H1 (cell line): ENCODE measurements around the gene MOB3B. TPM values are rescaled to one million over a fixed set of nuclear protein-coding genes. Genes with fewer than 3 reads are reported as not detected.

ENCODE experiments used
- CTCF ChIA-PET: fragments of 300-600 bp; sonication (Branson Sonifier 250); formaldehyde crosslinking; loops from one replicate; lab custom pipeline; 2021; ENCODE audit not compliant: partially characterized antibody; lab: Charles Lee
- POLR2A ChIA-PET: fragments of 300-600 bp; sonication (Branson Sonifier 250); formaldehyde crosslinking; loops from one replicate; lab custom pipeline; 2021; ENCODE audit warnings: inconsistent platforms; ENCODE audit not compliant: partially characterized antibody; lab: Charles Lee
- DNase-seq, 2 experiments: peaks; one replicate each; pipeline versions ENCODE4 v3.0.0 to v3.0.0-alpha.2; 2010 to 2022; ENCODE audit warnings: low spot score in 2 of 2, low read depth in 1 of 2, mixed read lengths in 1 of 2
- FAIRE-seq: peaks from 2 replicates; lab custom pipeline; 2011; peaks lifted over from hg19 to GRCh38; lab: Jason Lieb, UNC
- H2AFZ ChIP-seq: 2 replicates; pipeline ENCODE4 v1.8.1; 2012; ENCODE audit warnings: low read length, inconsistent platforms
- H2AK5ac ChIP-seq: 2 replicates; pipeline ENCODE4 v1.6.1; 2013; ENCODE audit warnings: low read depth, low read length
- H2BK120ac ChIP-seq: replicated peaks from 2 replicates; pipeline ENCODE3; 2013; ENCODE audit warnings: low read depth, low read length, inconsistent platforms
- H2BK12ac ChIP-seq: 2 replicates; pipeline ENCODE4 v1.6.1; 2013; ENCODE audit warnings: low read depth, low read length
- H2BK15ac ChIP-seq: 2 replicates; pipeline ENCODE4 v1.6.1; 2013; ENCODE audit warnings: low read length
- H2BK20ac ChIP-seq: 2 replicates; pipeline ENCODE4 v1.6.1; 2013; ENCODE audit warnings: low read length
- H2BK5ac ChIP-seq: 2 replicates; pipeline ENCODE4 v1.6.1; 2013; ENCODE audit warnings: low read depth, low read length
- H3K14ac ChIP-seq: 2 replicates; pipeline ENCODE4 v1.6.1; 2013; ENCODE audit warnings: inconsistent platforms; ENCODE audit not compliant: insufficient read length
- H3K18ac ChIP-seq: 2 replicates; pipeline ENCODE4 v1.6.1; 2013; ENCODE audit warnings: low read length; ENCODE audit errors: extremely low read depth
- H3K23ac ChIP-seq: 2 replicates; pipeline ENCODE4 v1.6.1; 2013; ENCODE audit warnings: inconsistent platforms; ENCODE audit not compliant: insufficient read length
- H3K23me2 ChIP-seq: 2 replicates; pipeline ENCODE4 v1.6.1; 2013; ENCODE audit warnings: low read depth, low read length
- H3K27ac ChIP-seq: 2 replicates; pipeline ENCODE4 v1.6.1; 2011; ENCODE audit warnings: low read depth, low read length, inconsistent platforms
- H3K27me3 ChIP-seq, 4 experiments: replicated peaks in 1 of 4; 1 replicate in 1 of 4; 2 replicates in 3 of 4; pipeline versions ENCODE4 v1.6.1 to v1.8.1; 2011 to 2013; ENCODE audit warnings: low read length in 3 of 4, mild to moderate bottlenecking in 3 of 4, inconsistent platforms in 2 of 4, mixed read lengths in 2 of 4, moderate library complexity in 1 of 4; ENCODE audit not compliant: control insufficient read depth in 3 of 4, insufficient read depth in 3 of 4; ENCODE audit errors: extremely low read depth in 1 of 4
- H3K36me3 ChIP-seq, 4 experiments: 2 replicates each; pipeline versions ENCODE4 v1.6.1 to v1.8.1; 2011 to 2013; ENCODE audit warnings: mild to moderate bottlenecking in 4 of 4, low read length in 3 of 4, moderate library complexity in 2 of 4, control low read depth in 1 of 4, inconsistent platforms in 1 of 4; ENCODE audit not compliant: insufficient read depth in 4 of 4, control insufficient read depth in 2 of 4
- H3K4ac ChIP-seq: replicated peaks from 2 replicates; pipeline ENCODE3; 2013; ENCODE audit warnings: low read length, low read depth, mixed read lengths, inconsistent platforms; ENCODE audit not compliant: insufficient read length
- H3K4me1 ChIP-seq, 4 experiments: replicated peaks in 1 of 4; 1 replicate in 1 of 4; 2 replicates in 3 of 4; pipeline versions ENCODE4 v1.6.1 to v1.8.1; 2011 to 2013; ENCODE audit warnings: low read length in 3 of 4, inconsistent platforms in 2 of 4, mixed read lengths in 1 of 4; ENCODE audit not compliant: insufficient read depth in 4 of 4, control insufficient read depth in 3 of 4
- H3K4me2 ChIP-seq, 2 experiments: 2 replicates each; pipeline versions ENCODE4 v1.6.1 to v1.8.1; 2011 to 2013; ENCODE audit warnings: low read depth in 2 of 2, low read length in 2 of 2, control low read depth in 1 of 2, inconsistent platforms in 1 of 2, mild to moderate bottlenecking in 1 of 2; ENCODE audit not compliant: insufficient read depth in 1 of 2
- H3K4me3 ChIP-seq, 4 experiments: fragments of 200-600, 300-600 bp in 1 of 4; sonication (generic), shearing (Covaris generic), sonication (Bioruptor Twin) in 1 of 4; 2 replicates each; pipeline versions ENCODE4 v1.5.1 to v1.8.1; 2011 to 2016; ENCODE audit warnings: low read length in 4 of 4, low read depth in 3 of 4, control low read depth in 2 of 4, inconsistent platforms in 2 of 4, mild to moderate bottlenecking in 2 of 4, mixed read lengths in 1 of 4, moderate library complexity in 1 of 4; ENCODE audit not compliant: insufficient read depth in 2 of 4; ENCODE audit errors: extremely low read depth in 1 of 4
- H3K56ac ChIP-seq: replicated peaks from 2 replicates; pipeline ENCODE3; 2013; ENCODE audit warnings: low read depth, mild to moderate bottlenecking, mixed read lengths, low read length, inconsistent platforms; ENCODE audit not compliant: insufficient read length
- H3K79me1 ChIP-seq: 2 replicates; pipeline ENCODE4 v1.6.1; 2013; ENCODE audit warnings: low read depth, low read length, control low read depth
- H3K79me2 ChIP-seq, 2 experiments: 2 replicates each; pipeline versions ENCODE4 v1.6.1 to v1.8.1; 2012 to 2013; ENCODE audit warnings: low read length in 2 of 2, mild to moderate bottlenecking in 2 of 2, inconsistent platforms in 1 of 2; ENCODE audit not compliant: insufficient read depth in 2 of 2, control insufficient read depth in 1 of 2
- H3K9ac ChIP-seq, 4 experiments: replicated peaks in 1 of 4; 1 replicate in 1 of 4; 2 replicates in 3 of 4; pipeline versions ENCODE4 v1.6.1 to v1.8.1; 2011 to 2013; ENCODE audit warnings: low read depth in 3 of 4, low read length in 3 of 4, control low read depth in 2 of 4, mild to moderate bottlenecking in 2 of 4, moderate library complexity in 2 of 4, inconsistent platforms in 1 of 4; ENCODE audit errors: extremely low read depth in 1 of 4
- H3K9me3 ChIP-seq, 2 experiments: 2 replicates each; pipeline versions ENCODE4 v1.6.1 to v1.8.1; 2012 to 2013; ENCODE audit warnings: mild to moderate bottlenecking in 2 of 2, moderate library complexity in 2 of 2, control low read depth in 1 of 2, inconsistent platforms in 1 of 2, low read depth in 1 of 2, low read length in 1 of 2, mixed read lengths in 1 of 2; ENCODE audit not compliant: insufficient read depth in 2 of 2
- H4K20me1 ChIP-seq, 2 experiments: replicated peaks in 1 of 2; 2 replicates each; pipeline versions ENCODE3 to v1.8.1; 2011 to 2013; ENCODE audit warnings: inconsistent platforms in 2 of 2, low read length in 2 of 2, mild to moderate bottlenecking in 1 of 2; ENCODE audit not compliant: insufficient read depth in 2 of 2, control insufficient read depth in 1 of 2
- H4K5ac ChIP-seq: 2 replicates; pipeline ENCODE4 v1.6.1; 2013; ENCODE audit warnings: low read length, low read depth, mixed read lengths, inconsistent platforms; ENCODE audit not compliant: insufficient read length
- H4K8ac ChIP-seq: 2 replicates; pipeline ENCODE4 v1.8.0; 2013; ENCODE audit warnings: mild to moderate bottlenecking, moderate library complexity, low read length, inconsistent platforms; ENCODE audit not compliant: insufficient read depth; ENCODE audit errors: extremely low read depth
- H4K91ac ChIP-seq: replicated peaks from 2 replicates; pipeline ENCODE3; 2013; ENCODE audit warnings: low read length, mixed read lengths, inconsistent platforms; ENCODE audit not compliant: insufficient read length
- RAD21 ChIP-seq, 2 experiments: IDR thresholded peaks in 1 of 2; conservative IDR thresholded peaks in 1 of 2; 2 replicates each; pipeline ENCODE4 v1.6.1; 2011; ENCODE audit warnings: low read depth in 2 of 2, low read length in 2 of 2, improper control_type of control experiment in 1 of 2, inconsistent platforms in 1 of 2, mild to moderate bottlenecking in 1 of 2, moderate library complexity in 1 of 2
- SIN3A ChIP-seq, 2 experiments: IDR thresholded peaks in 1 of 2; conservative IDR thresholded peaks in 1 of 2; 2 replicates each; pipeline ENCODE4 v1.6.1; 2011 to 2012; ENCODE audit warnings: low read length in 2 of 2, improper control_type of control experiment in 1 of 2, low read depth in 1 of 2, mild to moderate bottlenecking in 1 of 2
- TAF7 ChIP-seq: optimal IDR thresholded peaks from 2 replicates; pipeline ENCODE3; 2011; ENCODE audit warnings: low read depth, mild to moderate bottlenecking, inconsistent platforms, low read length, moderate library complexity, borderline replicate concordance
- WGBS, 2 experiments: shearing (Covaris generic) in 1 of 2; methylation state at CpG; one replicate each; pipeline versions ENCODE4 v1.1.6 to v1.1.7; 2013 to 2015; ENCODE audit warnings: low lambda C conversion rate in 2 of 2, mixed read lengths in 2 of 2, inconsistent platforms in 1 of 2, low coverage in 1 of 2, missing lambda C conversion rate in 1 of 2; ENCODE audit not compliant: insufficient replicate concordance in 2 of 2, insufficient coverage in 1 of 2, insufficient read length in 1 of 2; ENCODE audit errors: extremely low coverage in 1 of 2, missing lambda C conversion rate in 1 of 2; 5-methylcytosine and 5-hydroxymethylcytosine counted together
- polyA plus RNA-seq, 7 experiments: library from polyadenylated mRNA; depleted of rRNA in 3 of 7; stranded (reverse) in 5 of 7; unstranded in 2 of 7; fragments of >200 nt in 5 of 7; fragments of 200-250 nt in 2 of 7; gene quantifications; 1 replicate in 5 of 7; 2 replicates in 1 of 7; 4 replicates in 1 of 7; pipeline versions ENCODE4 v1.2.1 to v1.2.3, GENCODE V29; 2011 to 2013; ENCODE audit warnings: missing spikeins in 2 of 7, mixed read lengths in 2 of 7
- total RNA-seq: library from RNA; stranded (reverse); fragmentation: NEBNext Ultra II Directional; extraction: Animal tissue kit (Norgen Biotek cat#: 25700); gene quantifications from 2 replicates; pipeline ENCODE4 v1.2.1, GENCODE V29; 2021

MOB3B gene
- total and polyA plus RNA-seq, 2 of the 8 experiments (the other 6 are each of a cell fraction or from before 2014, with no cell fraction given): 12.7 to 16.1 TPM

- H3K27ac ChIP-seq: no peak overlapping the region
- H3K4me2 ChIP-seq: no peak overlapping the region
- no peak overlapping the region for H3K4ac ChIP-seq
- no peak overlapping the region for H3K18ac ChIP-seq
- ChIA-PET POLR2A (no interaction called here), CTCF (interaction anchor here (1.0 to 3.0 kb wide), 2 partner anchors 190 to 199 kb away, joined by 3 to 13 read pairs; partner anchors contain the start of gene MOB3B)
- H4K5ac ChIP-seq: no peak overlapping the region
- no peak for FAIRE-seq
- no peaks in the 10 kb centered on the region for H4K20me1 ChIP-seq
- no peaks in the 10 kb centered on the region for H3K79me2 ChIP-seq
- H3K27me3 ChIP-seq: no peaks in the 10 kb centered on the region
- no peak overlapping the region for H4K8ac ChIP-seq
- H3K9me3 ChIP-seq: peaks cover 0 to 8% of the 10 kb centered on the region in 2 experiments; a peak in 1 of 4 replicates
- no peak overlapping the region for H3K56ac ChIP-seq
- H3K4me3 ChIP-seq: no peak overlapping the region
- no peak overlapping the region for H2BK15ac ChIP-seq
- no peaks in the 10 kb centered on the region for H3K79me1 ChIP-seq
- peaks cover 2 to 16% (median 12%) of the 10 kb centered on the region in 4 experiments; a peak in 6 of 7 replicates for H3K4me1 ChIP-seq
- no peak overlapping the region for H2BK20ac ChIP-seq
- H2BK12ac ChIP-seq: no peak overlapping the region
- no peak overlapping the region for H2AFZ ChIP-seq
- H3K14ac ChIP-seq: no peak overlapping the region
- H3K9ac ChIP-seq: no peak overlapping the region
- no peak overlapping the region for H4K91ac ChIP-seq
- no peak overlapping the region for H3K23ac ChIP-seq
- no peak overlapping the region for H2BK5ac ChIP-seq
- WGBS, 2 experiments: 87% methylated on average over 11 of the region's 11 CpGs; no CpG with 5 or more reads in 1 of the 2 experiments
- H3K36me3 ChIP-seq: 0 out of 8 replicates have a peak, but pooled peaks cover 0 to 3% (median 0%) of the 10 kb centered on the region in 4 experiments
- H2AK5ac ChIP-seq: no peak overlapping the region
- no peak overlapping the region for H2BK120ac ChIP-seq
- no peak for DNase-seq
- H3K23me2 ChIP-seq: no peaks in the 10 kb centered on the region
- TF ChIP-seq RAD21 (IDR thresholded peaks at IDR 0.05 in 1 of 2, conservative IDR thresholded peaks at IDR 0.05 in 1 of 2; ENCODE audit: low read depth in 2 of 2, low read length in 2 of 2): no peak
- TF ChIP-seq SIN3A (conservative IDR thresholded peaks at IDR 0.05 in 1 of 2, IDR thresholded peaks at IDR 0.05 in 1 of 2; ENCODE audit: low read depth in 1 of 2, low read length in 2 of 2): no peak
- TF ChIP-seq TAF7: no peak
Observed at GRCh38 chr9:27339661-27340284, 189.8 kb downstream of the MOB3B start.
